Measurements from ENCODE around the gene FAM168A. TPM values are rescaled to one million over a fixed set of nuclear protein-coding genes. Genes with fewer than 3 reads are reported as not detected.
"Not testable (repeated sequence)": the region's sequence is repeated elsewhere in the genome, so short reads cannot be mapped to it uniquely, and the experiment has no call there.

FAM168A gene
- total RNA-seq, 1 donor from 2014 or later = 32.8 TPM

DNA sequence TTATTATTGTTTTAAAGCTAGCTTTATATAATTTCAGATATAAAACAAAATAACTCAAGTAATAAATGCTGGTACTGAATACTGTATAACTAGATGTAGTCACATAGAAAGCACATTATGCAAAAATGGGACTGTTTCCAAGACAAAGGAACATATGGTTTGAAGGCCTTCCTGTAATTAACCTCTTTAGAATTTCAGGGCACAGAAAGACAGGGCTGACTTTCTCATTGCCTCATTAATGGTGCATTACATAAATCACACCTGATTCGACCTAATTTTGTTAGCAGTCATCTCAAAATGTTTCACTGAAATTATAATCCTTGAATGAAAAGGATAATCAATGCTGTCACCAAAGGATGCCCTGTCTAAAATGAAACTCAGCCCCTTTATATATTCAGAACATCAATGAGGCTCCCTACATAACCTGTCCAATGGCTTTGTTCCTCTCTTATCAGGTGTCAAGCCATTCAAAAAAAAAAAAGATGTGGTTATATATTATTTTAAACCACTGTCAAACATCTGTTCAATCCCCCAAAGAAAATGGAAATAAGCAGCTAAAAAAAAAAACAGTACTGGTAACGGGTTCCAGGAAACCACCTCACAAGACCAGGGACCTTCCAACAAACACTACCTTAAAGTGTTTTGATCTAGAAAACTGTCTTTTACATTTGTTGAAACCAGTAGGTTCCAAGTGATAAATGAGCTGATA is 77.4 kb downstream of the FAM168A start:
- DNase-seq (ENCODE audit: low read depth) = no peak

DNA sequence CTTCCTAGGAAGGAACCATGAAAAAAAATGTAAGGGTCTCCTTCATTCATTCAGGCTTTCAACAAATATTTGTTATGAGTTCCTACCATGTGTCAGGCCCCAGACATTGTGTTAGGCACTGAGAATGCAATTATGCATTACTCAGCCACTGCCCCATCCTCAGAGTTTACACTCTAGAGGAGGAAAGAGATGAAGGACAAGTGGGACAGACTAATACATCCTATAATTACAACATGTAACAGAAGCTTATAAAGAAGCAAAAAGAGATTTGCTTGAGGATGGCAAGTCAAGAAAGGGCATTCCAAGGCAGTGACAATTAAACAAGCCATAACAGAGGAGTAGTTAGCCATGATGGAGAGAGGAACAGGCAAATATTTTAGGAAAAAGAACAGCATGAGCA is 78.6 kb downstream of the FAM168A start:
- no peak for DNase-seq (ENCODE audit: low read depth)

DNA sequence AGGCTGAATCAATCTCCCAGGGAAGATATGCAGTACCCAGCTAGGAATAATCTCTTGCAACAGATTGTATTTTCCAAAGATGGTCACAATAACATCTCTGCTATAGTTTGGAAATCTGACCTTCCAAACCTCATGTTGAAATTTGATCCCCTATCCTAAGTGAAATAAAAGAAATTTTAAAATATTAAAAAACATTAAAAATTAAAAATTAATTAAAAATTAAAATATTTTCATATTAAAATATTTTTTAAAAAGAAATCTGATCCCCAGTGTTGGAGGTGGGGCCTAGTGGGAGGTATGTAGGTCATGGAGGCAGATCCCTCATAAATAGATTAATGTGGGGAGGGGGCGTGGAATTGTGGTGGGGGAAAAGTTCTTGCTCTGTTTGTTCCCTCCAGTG is 79.7 kb downstream of the FAM168A start:
- no peak for DNase-seq (ENCODE audit: low read depth)

DNA sequence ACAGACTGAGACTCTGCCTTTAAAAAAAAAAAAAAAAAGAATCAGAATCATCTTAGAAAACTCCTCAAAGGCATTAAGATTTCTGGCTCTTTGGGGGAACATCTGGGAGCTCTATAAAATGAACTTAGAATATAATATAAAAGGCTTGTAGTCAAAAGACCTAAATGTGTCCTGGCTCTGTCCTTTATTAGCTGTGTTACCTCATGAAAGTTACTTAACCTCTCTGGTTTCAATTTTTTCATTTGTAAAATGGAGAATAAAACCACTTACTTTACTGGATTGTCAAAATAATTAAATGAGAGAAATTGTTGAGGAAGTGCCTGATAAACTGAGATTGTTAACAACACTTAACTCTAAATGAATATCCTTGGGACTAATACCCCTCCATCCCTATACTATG is 81.8 kb downstream of the FAM168A start:
- DNase-seq (ENCODE audit: low read depth) = no peak

DNA sequence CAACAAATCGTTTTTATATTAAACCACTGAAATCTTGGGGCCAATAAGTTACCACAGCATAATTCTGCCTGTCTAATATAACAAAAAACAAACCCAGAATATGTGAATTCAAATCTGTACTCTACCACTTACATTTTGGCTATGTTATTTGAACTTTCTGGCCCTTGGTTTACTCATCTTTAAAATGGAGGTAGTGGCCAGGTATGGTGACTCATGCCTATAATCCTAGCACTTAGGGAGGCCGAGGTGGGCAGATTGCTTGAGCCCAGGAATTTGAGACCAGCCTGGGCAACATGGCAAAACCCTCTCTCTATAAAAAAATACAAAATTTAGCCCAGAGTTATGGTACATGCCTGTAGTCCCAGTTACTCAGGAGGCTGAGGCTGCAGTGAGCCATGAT is 84.2 kb downstream of the FAM168A start:
- no peak for DNase-seq (ENCODE audit: low read depth)

DNA sequence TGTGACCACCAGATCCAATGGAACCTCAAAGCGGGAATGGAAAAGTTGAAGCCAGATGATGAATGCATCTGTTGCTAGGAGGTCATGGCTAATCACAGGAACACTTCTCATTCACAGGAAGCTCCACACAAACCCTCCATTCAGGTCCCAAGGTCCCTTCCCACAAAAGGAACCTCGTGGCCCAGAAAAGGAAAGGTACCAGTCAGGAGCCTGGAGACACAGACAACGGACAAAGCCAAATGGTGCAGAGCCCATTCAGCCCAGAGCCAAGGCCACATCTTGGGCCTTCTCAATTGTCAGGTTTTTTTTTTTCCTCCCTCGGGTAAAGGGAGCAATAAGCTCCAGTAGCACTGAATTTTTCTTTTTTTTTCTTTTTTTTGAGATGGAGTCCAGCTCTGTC is 87.0 kb downstream of the FAM168A start:
- no peak for DNase-seq (ENCODE audit: low read depth)

DNA sequence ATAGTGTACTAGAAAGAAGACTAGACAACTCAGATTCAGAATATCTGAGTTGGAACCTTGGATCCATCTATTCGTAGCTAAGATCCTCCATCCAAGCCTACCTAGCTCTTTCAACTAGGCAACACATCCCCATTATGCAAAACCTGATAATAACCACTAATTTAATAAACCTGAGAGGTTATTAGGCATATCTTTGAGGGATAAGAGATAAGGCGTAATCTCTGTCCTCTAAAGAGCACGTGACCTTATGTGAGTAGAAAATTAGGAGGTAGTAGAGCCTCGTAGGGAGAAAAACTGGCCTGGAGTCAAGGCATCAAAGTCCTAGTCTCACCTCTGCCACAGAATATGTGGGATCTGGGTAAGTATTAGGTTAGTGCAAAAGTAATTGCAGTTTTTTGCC is 87.8 kb downstream of the FAM168A start:
- DNase-seq (ENCODE audit: low read depth) = no peak

DNA sequence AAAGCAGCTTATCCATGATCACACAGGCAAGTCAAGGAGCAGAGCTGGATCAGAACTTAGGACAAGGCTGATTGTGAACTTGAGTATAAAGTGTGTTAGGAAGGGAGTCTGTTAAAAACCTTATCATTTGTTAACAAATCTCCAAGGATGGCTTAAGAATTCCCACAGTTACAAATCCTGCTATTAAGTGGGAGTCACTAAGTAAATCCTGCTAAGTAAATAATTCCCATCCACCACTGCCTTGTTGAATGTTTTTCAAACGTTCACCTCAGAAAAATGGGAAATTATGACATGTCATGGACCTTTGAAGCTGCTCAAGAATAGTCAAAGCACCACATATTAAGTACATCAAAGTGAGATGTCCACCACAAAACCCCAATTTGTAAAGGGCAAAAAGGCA is 88.7 kb downstream of the FAM168A start:
- DNase-seq (ENCODE audit: low read depth) = no peak

DNA sequence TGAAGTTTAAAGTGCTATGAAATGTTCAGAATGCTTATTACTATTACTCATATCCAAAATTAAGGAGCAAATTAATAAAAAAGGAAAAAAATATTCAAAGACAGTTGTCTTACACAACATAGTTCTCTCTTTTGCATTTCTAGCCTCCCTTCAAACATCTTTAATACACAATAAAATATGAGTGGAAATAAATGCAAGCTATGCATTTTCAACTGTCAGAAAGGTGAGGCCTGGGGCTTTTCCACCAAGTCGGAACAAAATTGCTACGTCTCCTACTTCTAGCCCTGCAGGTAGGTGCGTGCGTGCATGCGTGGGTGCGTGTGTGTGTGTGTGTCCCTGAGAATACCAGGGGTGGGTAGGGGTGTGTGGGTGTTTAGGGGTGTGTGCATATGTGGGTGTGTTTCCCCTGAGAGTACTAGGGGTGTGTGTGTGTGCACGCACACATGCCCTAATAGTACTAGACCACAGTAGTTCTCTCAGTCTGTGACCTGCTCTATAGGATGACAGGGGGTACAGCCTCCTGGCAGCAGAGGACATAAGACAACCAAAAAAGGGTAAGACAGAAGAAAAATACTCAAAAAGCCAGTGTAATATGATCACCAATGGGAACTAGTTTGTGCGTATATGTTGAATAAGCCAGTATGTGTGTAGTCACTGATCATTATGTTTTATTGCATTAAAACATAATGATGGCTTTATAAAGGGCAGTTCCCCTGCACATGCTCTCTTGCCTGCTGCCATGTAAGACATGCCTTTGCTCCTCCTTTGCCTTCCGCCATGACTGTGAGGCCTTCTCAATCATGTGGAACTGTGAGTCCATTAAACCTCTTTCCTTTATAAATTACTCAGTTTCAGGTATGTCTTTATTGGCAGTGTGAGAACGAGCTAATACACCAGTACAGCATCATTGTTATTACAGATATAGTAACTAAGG is 89.4 kb downstream of the FAM168A start:
- DNase-seq (ENCODE audit: low read depth) = no peak

DNA sequence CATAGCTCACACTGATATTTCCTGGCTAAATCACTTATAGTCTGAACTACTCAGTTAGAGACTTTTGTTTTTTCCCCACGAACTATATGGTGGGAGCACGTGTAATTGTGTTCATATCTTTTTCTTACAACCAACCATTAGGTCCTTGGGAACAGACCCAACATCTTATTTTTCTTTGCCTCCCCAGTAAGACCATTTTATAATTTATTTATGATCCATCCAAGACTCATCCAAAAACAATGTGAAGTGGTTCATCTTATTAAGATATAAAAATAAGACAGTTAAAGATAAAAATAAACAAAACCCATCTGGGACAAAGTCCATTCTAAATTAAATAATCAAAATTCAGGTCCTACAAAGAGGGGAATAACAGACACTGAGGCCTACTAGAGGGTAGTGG is 90.8 kb downstream of the FAM168A start:
- DNase-seq (ENCODE audit: low read depth) = no peak

DNA sequence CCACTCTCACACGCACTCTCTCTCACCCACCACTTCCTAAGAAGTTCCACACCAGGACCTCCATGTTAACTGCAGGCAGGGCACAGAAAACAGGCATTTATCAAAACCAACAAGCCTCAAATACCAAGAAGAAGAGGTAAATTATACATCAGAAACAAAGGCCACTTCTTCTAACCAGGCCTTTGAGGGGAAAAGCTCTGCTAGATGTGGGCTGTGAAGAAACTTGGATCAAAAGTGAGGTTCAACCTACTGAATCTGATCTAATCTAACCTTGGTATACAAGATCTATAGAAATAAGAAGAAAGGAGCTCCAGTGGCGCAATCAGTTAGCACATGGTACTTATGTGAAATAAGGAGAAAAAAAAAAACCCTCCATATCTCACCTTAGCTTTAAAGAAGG is 91.9 kb downstream of the FAM168A start:
- DNase-seq (ENCODE audit: low read depth) = no peak

DNA sequence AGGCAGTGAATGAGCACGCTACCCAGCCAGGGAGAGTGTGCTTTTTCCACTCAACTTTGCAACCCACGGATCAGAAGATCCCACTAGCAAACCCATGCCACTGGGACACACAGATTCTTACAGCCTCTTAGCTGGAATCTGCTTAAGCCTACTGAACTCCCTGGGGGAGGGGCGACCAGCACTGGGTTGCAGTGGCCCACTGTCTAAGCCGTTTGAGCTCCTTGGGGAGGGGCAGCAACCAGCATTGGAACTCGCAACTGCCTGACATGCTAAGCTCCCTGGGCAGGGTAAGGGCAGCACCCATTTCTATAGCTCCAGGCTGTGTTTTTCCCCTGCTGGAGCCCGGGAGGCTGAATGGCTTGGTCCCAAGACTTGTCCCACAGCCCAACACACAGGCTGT is 99.6 kb downstream of the FAM168A start:
- DNase-seq (ENCODE audit: low read depth) = no peak

DNA sequence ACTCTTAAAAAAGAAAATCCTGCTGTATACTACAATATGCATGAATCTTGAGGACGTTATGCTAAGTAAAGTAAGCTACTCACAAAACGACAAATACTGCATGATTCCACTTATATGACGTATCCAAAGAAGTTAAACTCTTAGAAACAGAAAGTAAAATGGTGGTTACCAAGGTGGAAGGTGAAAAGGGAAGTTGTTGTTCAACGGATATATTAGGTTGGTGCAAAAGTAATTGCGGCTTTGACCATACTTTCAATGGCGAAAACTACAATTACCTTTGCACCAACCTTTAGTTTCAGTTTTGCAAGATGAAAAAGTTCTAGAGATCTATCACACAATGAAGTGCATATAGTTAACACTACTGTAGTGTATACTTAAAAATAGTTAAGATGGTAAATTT is 101.8 kb downstream of the FAM168A start:
- no peak for DNase-seq (ENCODE audit: low read depth)

DNA sequence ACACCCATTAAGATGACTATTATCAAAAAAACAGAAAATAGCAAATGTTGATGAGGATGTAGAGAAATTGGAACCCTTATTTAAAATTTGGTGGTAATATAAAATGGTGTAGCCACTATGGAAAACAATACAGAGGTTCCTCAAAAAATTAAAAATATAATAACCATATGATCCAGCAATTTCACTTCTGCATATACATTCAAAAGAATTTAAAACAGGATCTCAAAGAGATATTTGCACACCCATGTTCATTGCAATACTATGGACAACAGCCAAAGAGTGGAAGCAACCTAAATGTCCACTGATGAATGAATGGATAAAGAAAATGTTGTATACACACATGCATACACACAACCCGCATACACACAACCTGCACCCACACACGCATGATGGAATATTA is 102.2 kb downstream of the FAM168A start:
- no peak for DNase-seq (ENCODE audit: low read depth)

DNA sequence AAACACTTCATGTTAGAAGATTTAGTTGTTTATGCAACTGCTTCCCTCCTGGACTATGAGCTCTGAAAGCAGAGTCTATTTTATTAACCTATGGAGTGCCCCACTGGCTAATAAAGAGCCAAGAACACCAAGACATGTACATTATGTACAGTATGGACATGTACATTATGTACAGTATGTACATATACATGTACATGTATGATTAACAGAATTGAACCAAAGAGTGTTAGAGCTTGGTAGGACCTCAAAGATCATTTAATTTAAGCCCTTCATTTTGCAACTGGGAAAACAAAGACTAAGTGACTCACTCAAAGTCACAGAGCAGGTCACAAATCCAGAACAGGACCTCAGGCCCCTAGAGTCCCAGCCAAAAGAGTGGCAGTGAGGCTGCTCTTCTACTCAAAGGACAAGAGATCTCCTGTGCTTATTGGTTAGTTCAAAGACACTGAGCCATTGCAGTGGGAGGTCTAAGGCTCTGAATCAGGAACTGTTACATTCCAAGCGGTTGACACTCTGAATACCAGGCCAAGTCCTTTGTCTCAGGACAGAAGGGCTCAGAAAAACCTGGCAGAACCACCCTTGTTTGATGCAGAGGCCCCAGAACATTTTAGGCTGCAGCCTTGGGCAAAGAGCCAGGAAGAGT is 103.8 kb downstream of the FAM168A start:
- DNase-seq (ENCODE audit: low read depth) = peak; percentile 72

DNA sequence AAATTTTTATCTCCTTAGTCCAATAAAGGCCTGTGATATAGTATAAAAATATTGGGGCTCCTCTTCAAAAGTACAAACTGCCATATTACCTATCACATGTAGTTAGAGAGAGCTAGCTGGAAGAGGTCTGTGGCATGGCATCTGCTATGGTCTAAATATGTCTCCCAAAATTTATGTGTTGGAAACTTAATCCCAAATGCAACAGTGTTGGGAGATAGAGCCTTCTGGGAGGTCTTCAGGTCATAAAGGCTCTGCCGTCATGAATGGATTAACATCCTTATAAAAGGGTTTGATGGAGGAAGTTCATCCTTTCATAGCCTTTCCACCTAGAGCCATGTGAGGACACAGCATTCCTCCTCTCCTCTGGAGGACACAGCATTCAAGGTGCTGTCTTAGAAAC is 116.3 kb downstream of the FAM168A start:
- DNase-seq (ENCODE audit: low read depth) = no peak

DNA sequence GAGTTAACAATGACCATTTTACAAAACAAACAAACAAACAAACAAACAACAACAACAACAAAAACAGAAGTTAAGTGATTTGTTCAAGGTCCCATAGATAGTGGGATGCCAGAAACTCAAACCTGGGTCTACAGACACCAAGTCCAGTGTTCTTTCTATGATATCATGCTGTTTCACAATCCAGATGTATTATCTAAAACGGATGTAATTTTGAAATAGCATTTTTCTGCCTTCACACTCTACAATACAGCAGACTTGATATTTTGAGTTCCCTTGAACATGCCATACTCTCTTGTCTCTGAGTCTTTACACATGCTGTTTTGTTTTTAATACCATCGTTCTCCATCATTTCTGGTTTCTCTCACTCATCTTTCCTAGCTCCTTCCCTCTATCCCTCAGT is 117.2 kb downstream of the FAM168A start:
- no peak for DNase-seq (ENCODE audit: low read depth)

DNA sequence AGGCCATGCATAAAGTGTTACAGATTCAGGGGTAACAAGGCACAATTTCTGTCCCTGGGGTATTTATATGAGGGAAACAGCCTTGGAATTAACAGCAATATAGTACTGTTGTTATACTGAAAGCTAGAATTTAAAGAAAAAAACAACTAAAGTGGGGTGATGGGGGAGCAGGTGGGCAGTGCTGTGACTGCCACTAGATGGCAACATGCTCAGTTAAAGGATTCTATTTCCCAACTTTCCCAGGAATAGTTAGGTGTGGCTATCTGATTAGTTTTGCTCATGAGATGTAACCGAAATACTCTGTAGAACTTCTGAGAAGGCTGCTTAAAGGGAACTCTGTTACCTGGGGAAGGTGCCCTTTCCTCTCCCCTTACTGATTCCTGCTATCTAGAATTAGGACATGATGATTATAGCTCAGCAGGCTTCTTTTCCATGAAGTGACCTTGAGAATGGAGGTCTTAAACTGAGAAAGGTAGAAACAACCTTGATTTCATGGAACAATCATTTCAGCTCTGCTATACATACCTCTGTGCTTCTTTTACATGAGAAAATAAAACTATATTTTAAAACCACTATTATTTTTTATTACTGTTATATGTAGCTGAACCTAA is 119.1 kb downstream of the FAM168A start:
- peak; percentile 43 for DNase-seq (ENCODE audit: low read depth)

DNA sequence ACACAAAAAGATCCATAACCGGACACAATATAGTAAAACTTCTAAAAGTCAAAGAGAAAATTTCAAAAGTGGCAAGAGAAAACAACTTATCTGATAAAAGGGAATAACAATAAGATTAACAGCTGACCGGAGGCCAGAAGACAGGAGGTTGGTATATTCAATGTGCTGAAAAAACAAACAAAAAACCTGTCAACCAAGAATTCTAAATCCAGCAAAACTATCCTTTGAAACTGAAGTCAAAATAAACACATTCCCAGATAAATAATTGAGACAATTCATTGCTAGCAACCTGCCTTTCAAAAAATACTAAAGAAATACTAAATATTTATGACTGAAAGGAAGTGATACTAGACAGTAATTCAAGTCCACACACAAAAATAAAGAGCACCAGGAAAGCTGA is 120.4 kb downstream of the FAM168A start:
- DNase-seq (ENCODE audit: low read depth) = no peak

DNA sequence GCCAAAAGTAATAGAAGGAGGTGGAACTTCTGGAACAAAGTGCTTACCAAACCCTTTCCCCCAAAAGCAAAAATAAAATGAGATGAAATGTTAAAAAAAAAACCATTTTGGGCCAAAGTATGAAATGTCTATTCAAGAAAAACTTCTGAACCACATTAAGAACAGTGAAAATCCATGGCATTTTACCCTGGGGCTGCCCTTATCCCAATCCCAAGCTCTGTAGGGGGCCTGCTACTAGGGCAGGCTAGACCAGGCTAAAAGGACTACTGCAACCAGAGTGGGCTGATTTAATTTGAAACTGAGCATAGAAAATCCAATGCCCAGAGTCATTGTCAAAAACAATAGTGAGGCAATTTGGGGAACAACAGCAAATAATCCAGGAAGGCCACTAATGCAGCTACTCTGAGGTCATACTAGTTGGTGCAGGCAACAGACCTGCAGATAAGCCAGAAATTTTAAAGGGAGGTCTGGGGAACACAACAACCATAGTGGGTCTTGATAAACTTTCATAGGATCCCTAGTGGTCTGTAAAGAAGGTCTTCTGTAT is 122.3 kb downstream of the FAM168A start:
- DNase-seq (ENCODE audit: low read depth) = no peak

DNA sequence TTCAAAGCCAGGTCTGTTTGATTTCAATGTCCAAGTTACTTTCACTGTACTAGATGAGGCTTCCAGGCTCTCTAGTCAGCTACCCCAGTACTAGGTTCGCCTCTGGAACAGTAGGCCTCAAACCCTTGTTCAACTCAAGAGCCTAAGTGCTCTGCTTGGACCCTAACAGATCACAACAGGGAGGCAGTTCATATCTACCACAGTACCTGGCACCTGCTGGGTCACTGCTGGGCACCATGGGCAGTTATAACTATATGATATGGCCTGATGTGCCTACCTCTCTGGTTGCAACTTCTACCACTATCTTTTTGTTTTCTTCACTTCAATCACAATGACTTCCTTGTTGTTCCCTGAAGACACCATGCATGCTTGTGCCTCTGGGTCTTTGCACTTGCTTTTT is 124.7 kb downstream of the FAM168A start:
- DNase-seq (ENCODE audit: low read depth) = no peak

DNA sequence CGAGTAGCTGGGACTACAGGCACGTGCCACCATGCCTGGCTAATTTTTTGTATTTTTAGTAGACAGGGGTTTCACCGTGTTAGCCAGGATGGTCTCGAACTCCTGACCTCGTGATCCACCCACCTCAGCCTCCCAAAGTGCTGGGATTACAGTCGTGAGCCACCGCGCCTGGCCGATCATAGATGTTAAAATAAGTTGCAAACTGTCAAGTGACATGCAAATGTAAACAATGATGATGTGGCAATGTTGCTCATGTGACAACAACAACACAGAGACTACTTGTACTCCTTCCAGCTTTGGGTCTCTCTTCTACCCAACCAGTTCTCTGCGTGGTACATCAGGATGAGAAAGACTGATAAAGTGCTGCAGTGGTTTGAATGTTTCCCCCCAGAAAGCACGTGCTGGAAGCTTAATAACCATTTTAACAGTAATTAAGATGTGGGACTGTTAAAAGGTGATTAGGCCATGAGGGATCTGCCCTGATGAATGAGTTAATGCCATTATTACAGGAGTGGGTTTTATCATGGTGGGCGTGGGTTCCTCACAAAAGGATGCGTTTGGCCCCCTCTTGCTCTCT is 127.8 kb downstream of the FAM168A start:
- not testable (repeated sequence) for DNase-seq (ENCODE audit: low read depth)
